HG03378 (cell line): ENCODE measurements around the gene TMEM47.

Experiments used
- ATAC-seq: cut with Tn5 transposase; IDR thresholded peaks from one replicate; pipeline ENCODE4 v1.9.1; 2021; ENCODE audit warnings: mild to moderate bottlenecking, moderate library complexity; ENCODE audit not compliant: unreplicated experiment

The TMEM47 gene

GRCh38 chrX:34656842-34657725, at the start of gene TMEM47:
Gene TMEM47, minus strand, starts transcription at chrX:34657285. Its CDS starts 256 bp downstream, at chrX:34657029.
- ATAC-seq, result no peak

- no peak for ATAC-seq
These were observed 30.0 kb upstream of the TMEM47 start for GRCh38 chrX:34687095-34687494.

- no peak for ATAC-seq
These were observed 2.5 kb upstream of the TMEM47 start for GRCh38 chrX:34659575-34659974.

- no peak for ATAC-seq
These were observed 1.2 kb upstream of the TMEM47 start for GRCh38 chrX:34658326-34658725.

GRCh38 chrX:34657726-34658070, 613 bp upstream of the TMEM47 start:
- no peak for ATAC-seq

- ATAC-seq, result no peak
These were observed 631 bp downstream of the TMEM47 start for GRCh38 chrX:34656467-34656841.

- ATAC-seq, result no peak
These were observed 1.3 kb downstream of the TMEM47 start for GRCh38 chrX:34655501-34656455.

- no peak for ATAC-seq
These were observed 2.2 kb downstream of the TMEM47 start for GRCh38 chrX:34654696-34655490.

- no peak for ATAC-seq
These were observed 3.3 kb downstream of the TMEM47 start for GRCh38 chrX:34653811-34654210.

- ATAC-seq, result no peak
These were observed 14.2 kb downstream of the TMEM47 start for GRCh38 chrX:34642849-34643248.

- no peak for ATAC-seq
These were observed 19.0 kb downstream of the TMEM47 start for GRCh38 chrX:34638116-34638515.

- no peak for ATAC-seq
These were observed 22.7 kb downstream of the TMEM47 start for GRCh38 chrX:34634349-34634748.

- no peak for ATAC-seq
These were observed 24.7 kb downstream of the TMEM47 start for GRCh38 chrX:34632384-34632783.

GRCh38 chrX:34631479-34632220, 25.4 kb downstream of the TMEM47 start:
- no peak for ATAC-seq

GRCh38 chrX:34629572-34629971, 27.5 kb downstream of the TMEM47 start:
- no peak for ATAC-seq

GRCh38 chrX:34624416-34624815, 32.7 kb downstream of the TMEM47 start:
- no peak for ATAC-seq

- no peak for ATAC-seq
These were observed 37.2 kb downstream of the TMEM47 start for GRCh38 chrX:34619920-34620319.

GRCh38 chrX:34612036-34612435, 45.0 kb downstream of the TMEM47 start:
- no peak for ATAC-seq

- ATAC-seq, result no peak
These were observed 58.7 kb downstream of the TMEM47 start for GRCh38 chrX:34598362-34598761.

GRCh38 chrX:34586936-34587335, 70.1 kb downstream of the TMEM47 start:
- no peak for ATAC-seq
